Activated T-cell treated with anti-CD3 and anti-CD28 coated beads, Interleukin-2, amount 50 U/mL, for 48 hours (primary cell): ENCODE data around the gene EGLN3.
"Not testable (repeated sequence)": the region's sequence is repeated elsewhere in the genome, so short reads cannot be mapped to it uniquely, and the experiment has no call there.

Experiments used
- DNase-seq, 2 experiments: peaks; one replicate each; pipeline ENCODE4 v3.0.0-alpha.2; 2020

The EGLN3 gene

GRCh38 chr14:33934043-33934750 lies 16.7 kb downstream of the EGLN3 start:
- no peak for DNase-seq

GRCh38 chr14:33933386-33933933 lies 17.4 kb downstream of the EGLN3 start:
- no peak for DNase-seq

- no peak for DNase-seq
Observed at GRCh38 chr14:33932576-33933345, 18.1 kb downstream of the EGLN3 start.

- no peak for DNase-seq
Observed at GRCh38 chr14:33932033-33932432, 18.8 kb downstream of the EGLN3 start.

- DNase-seq, result no peak
Observed at GRCh38 chr14:33931461-33931860, 19.4 kb downstream of the EGLN3 start.

- DNase-seq, result no peak
Observed at GRCh38 chr14:33930439-33930838, 20.4 kb downstream of the EGLN3 start.

- no peak for DNase-seq
Observed at GRCh38 chr14:33929799-33930408, 21.0 kb downstream of the EGLN3 start.

GRCh38 chr14:33928895-33929294 lies 22.0 kb downstream of the EGLN3 start:
- DNase-seq, result no peak

GRCh38 chr14:33927944-33928343 lies 22.9 kb downstream of the EGLN3 start:
- no peak for DNase-seq

GRCh38 chr14:33926967-33927366 lies 23.9 kb downstream of the EGLN3 start:
- DNase-seq, result not testable (repeated sequence)

- DNase-seq, result no peak
Observed at GRCh38 chr14:33925946-33926345, 24.9 kb downstream of the EGLN3 start.

- DNase-seq, result no peak
Observed at GRCh38 chr14:33925235-33925634, 25.6 kb downstream of the EGLN3 start.

GRCh38 chr14:33924566-33925100 lies 26.2 kb downstream of the EGLN3 start:
- DNase-seq, result no peak

- no peak for DNase-seq
Observed at GRCh38 chr14:33922125-33922524, 28.7 kb downstream of the EGLN3 start.

- DNase-seq, result no peak
Observed at GRCh38 chr14:33918256-33918655, 32.6 kb downstream of the EGLN3 start.

GRCh38 chr14:33917661-33918060 lies 33.2 kb downstream of the EGLN3 start:
- DNase-seq, result no peak

GRCh38 chr14:33916663-33917565 lies 34.0 kb downstream of the EGLN3 start:
- DNase-seq, result no peak

GRCh38 chr14:33915682-33916081 lies 35.2 kb downstream of the EGLN3 start:
- no peak for DNase-seq

- no peak for DNase-seq
Observed at GRCh38 chr14:33914676-33915516, 36.0 kb downstream of the EGLN3 start.

GRCh38 chr14:33911046-33911445 lies 39.8 kb downstream of the EGLN3 start:
- DNase-seq, result no peak

GRCh38 chr14:33910435-33910834 lies 40.4 kb downstream of the EGLN3 start:
- no peak for DNase-seq
